Endothelial cell of umbilical vein (primary cell): ENCODE measurements around the gene GNB1. TPM values are rescaled to one million over a fixed set of nuclear protein-coding genes. Genes with fewer than 3 reads are reported as not detected.

Source experiments
- BruUV-seq: library from RNA; stranded (reverse); fragments of 400-500 nt; replicated peaks from 2 replicates; lab custom pipeline; 2021; lab: Mats Ljungman, UMichigan
- CTCF ChIA-PET: fragments of 300-600, 350-600 bp; sonication (Branson Sonifier 250); formaldehyde crosslinking; loops from one replicate; lab custom pipeline; 2021; ENCODE audit warnings: antibody characterized with exemption, inconsistent platforms; lab: Charles Lee
- POLR2A ChIA-PET: fragments of 300-600, 350-600 bp; sonication (Branson Sonifier 250); formaldehyde crosslinking; loops from one replicate; lab custom pipeline; 2021; ENCODE audit warnings: antibody characterized with exemption, inconsistent platforms; lab: Charles Lee
- DNase-seq: peaks from one replicate; pipeline ENCODE4 v3.0.0-alpha.2; 2011; ENCODE audit warnings: low read depth, low spot score
- FAIRE-seq: peaks from 2 replicates; lab custom pipeline; 2011; peaks lifted over from hg19 to GRCh38; lab: Jason Lieb, UNC
- H2AFZ ChIP-seq: 2 replicates; pipeline ENCODE4 v1.6.0; 2012; ENCODE audit warnings: low read depth, low read length, control low read depth, inconsistent platforms
- H3K27ac ChIP-seq: 2 replicates; pipeline ENCODE4 v1.5.1; 2011; ENCODE audit warnings: low read depth, mild to moderate bottlenecking, control low read depth, low read length, moderate library complexity; ENCODE audit not compliant: insufficient read depth
- H3K27me3 ChIP-seq, 2 experiments: 2 replicates each; pipeline versions ENCODE4 v1.6.0 to v1.6.1; 2011; ENCODE audit warnings: low read length in 2 of 2, mixed read lengths in 1 of 2; ENCODE audit not compliant: control insufficient read depth in 2 of 2, insufficient read depth in 2 of 2
- H3K36me3 ChIP-seq, 2 experiments: 2 replicates in 1 of 2; 3 replicates in 1 of 2; pipeline ENCODE4 v1.5.1; 2011; ENCODE audit warnings: low read length in 2 of 2, mild to moderate bottlenecking in 1 of 2, moderate library complexity in 1 of 2; ENCODE audit not compliant: control insufficient read depth in 2 of 2, insufficient read depth in 2 of 2; ENCODE audit errors: extremely low read depth in 1 of 2
- H3K4me1 ChIP-seq: 3 replicates; pipeline ENCODE4 v1.5.1; 2011; ENCODE audit warnings: mild to moderate bottlenecking, low read length; ENCODE audit not compliant: control insufficient read depth, insufficient read depth; ENCODE audit errors: extremely low read depth
- H3K4me2 ChIP-seq: 2 replicates; pipeline ENCODE4 v1.6.1; 2011; ENCODE audit warnings: low read length, control low read depth, mixed read lengths; ENCODE audit not compliant: insufficient read depth
- H3K4me3 ChIP-seq, 3 experiments: fragments of 200-600 bp in 1 of 3; sonication (generic), shearing (Covaris generic) in 1 of 3; replicated peaks in 1 of 3; 2 replicates each; pipeline ENCODE4 v1.5.1; 2011 to 2016; ENCODE audit warnings: control low read depth in 3 of 3, low read length in 3 of 3, mild to moderate bottlenecking in 2 of 3, inconsistent platforms in 1 of 3, low read depth in 1 of 3, moderate library complexity in 1 of 3; ENCODE audit not compliant: insufficient read depth in 1 of 3
- H3K79me2 ChIP-seq: 2 replicates; pipeline ENCODE4 v1.6.0; 2012; ENCODE audit warnings: low read length, inconsistent platforms; ENCODE audit not compliant: control insufficient read depth, insufficient read depth
- H3K9ac ChIP-seq: replicated peaks from 2 replicates; pipeline ENCODE3; 2011; ENCODE audit warnings: low read length, control low read depth; ENCODE audit not compliant: insufficient read depth; ENCODE audit errors: extremely low read depth
- H3K9me1 ChIP-seq: replicated peaks from 3 replicates; pipeline ENCODE4 v1.6.0; 2011; ENCODE audit warnings: mild to moderate bottlenecking, low read length; ENCODE audit not compliant: control insufficient read depth, insufficient read depth; ENCODE audit errors: extremely low read depth
- H3K9me3 ChIP-seq: replicated peaks from 2 replicates; pipeline ENCODE4 v1.5.1; 2012; ENCODE audit warnings: low read length, inconsistent platforms; ENCODE audit not compliant: control insufficient read depth, insufficient read depth
- H4K20me1 ChIP-seq: replicated peaks from 2 replicates; pipeline ENCODE3; 2011; ENCODE audit warnings: mild to moderate bottlenecking, low read length; ENCODE audit not compliant: control insufficient read depth, insufficient read depth; ENCODE audit errors: extremely low read depth
- EZH2 ChIP-seq: IDR thresholded peaks from 2 replicates; pipeline ENCODE4 v1.6.1; 2012; ENCODE audit warnings: borderline replicate concordance, low read depth, mild to moderate bottlenecking, moderate library complexity, low read length, inconsistent platforms; ENCODE audit not compliant: severe bottlenecking
- FOS ChIP-seq: IDR thresholded peaks from 2 replicates; pipeline ENCODE4 v1.6.1; 2011; ENCODE audit warnings: mild to moderate bottlenecking, low read length, moderate library complexity, borderline replicate concordance; ENCODE audit not compliant: insufficient read depth
- GATA2 ChIP-seq: IDR thresholded peaks from 2 replicates; pipeline ENCODE4 v1.7.0; 2011; ENCODE audit warnings: low read depth, mild to moderate bottlenecking, moderate library complexity, mixed read lengths, low read length; ENCODE audit not compliant: insufficient read length, insufficient read depth
- JUN ChIP-seq: IDR thresholded peaks from 2 replicates; pipeline ENCODE4 v1.6.1; 2011; ENCODE audit warnings: borderline replicate concordance, low read depth; ENCODE audit not compliant: insufficient read length, insufficient read depth
- MYC ChIP-seq: IDR thresholded peaks from one replicate; pipeline ENCODE4 v1.6.1; 2011; ENCODE audit warnings: mild to moderate bottlenecking, low read depth, low read length
- POLR2AphosphoS5 ChIP-seq: IDR thresholded peaks from 2 replicates; pipeline ENCODE4 v1.6.1; 2012; ENCODE audit warnings: low read depth, mild to moderate bottlenecking, control low read depth, low read length, moderate library complexity; ENCODE audit not compliant: insufficient read depth
- dilution Hi-C: fragments of 300-500 bp; cut with MboI; formaldehyde crosslinking; loops from one replicate; pipeline ENCODE4 v1.15.0; 2019; ENCODE audit warnings: low sequenced_read_pairs; ENCODE audit not compliant: extremely low pct_ligation_motif_present
- intact Hi-C: fragments of 100-400 bp; cut with micrococcal nuclease; formaldehyde crosslinking; loops from one replicate; pipeline ENCODE4 v1.10.0; 2022
- polyA plus RNA-seq, 4 experiments: library from polyadenylated mRNA; depleted of rRNA in 3 of 4; stranded (reverse) in 3 of 4; unstranded in 1 of 4; fragments of >200 nt; gene quantifications; 2 replicates each; pipeline versions ENCODE4 v1.2.1 to v1.2.3, GENCODE V29; 2011 to 2012; ENCODE audit warnings: missing spikeins in 1 of 4
- total RNA-seq: library from RNA; stranded (reverse); gene quantifications from 2 replicates; pipeline ENCODE4 v1.2.3, GENCODE V29; 2021
- TF ChIP-seq, protein P1 (sequence below), 2 donors: IDR thresholded peaks; 1 replicate in 1 of 2; 2 replicates in 1 of 2; pipeline ENCODE4 v1.5.1; 2011; ENCODE audit warnings: low read length in 2 of 2, mild to moderate bottlenecking in 2 of 2, moderate library complexity in 2 of 2, control low read depth in 1 of 2, inconsistent platforms in 1 of 2, low read depth in 1 of 2; ENCODE audit not compliant: insufficient read depth in 1 of 2; ENCODE audit errors: extremely low read depth in 1 of 2

Gene GNB1
- total and polyA plus RNA-seq, 2 donors (not counting 3 experiments of a cell fraction or from before 2014, with no cell fraction given): 501 to 529 TPM

DNA sequence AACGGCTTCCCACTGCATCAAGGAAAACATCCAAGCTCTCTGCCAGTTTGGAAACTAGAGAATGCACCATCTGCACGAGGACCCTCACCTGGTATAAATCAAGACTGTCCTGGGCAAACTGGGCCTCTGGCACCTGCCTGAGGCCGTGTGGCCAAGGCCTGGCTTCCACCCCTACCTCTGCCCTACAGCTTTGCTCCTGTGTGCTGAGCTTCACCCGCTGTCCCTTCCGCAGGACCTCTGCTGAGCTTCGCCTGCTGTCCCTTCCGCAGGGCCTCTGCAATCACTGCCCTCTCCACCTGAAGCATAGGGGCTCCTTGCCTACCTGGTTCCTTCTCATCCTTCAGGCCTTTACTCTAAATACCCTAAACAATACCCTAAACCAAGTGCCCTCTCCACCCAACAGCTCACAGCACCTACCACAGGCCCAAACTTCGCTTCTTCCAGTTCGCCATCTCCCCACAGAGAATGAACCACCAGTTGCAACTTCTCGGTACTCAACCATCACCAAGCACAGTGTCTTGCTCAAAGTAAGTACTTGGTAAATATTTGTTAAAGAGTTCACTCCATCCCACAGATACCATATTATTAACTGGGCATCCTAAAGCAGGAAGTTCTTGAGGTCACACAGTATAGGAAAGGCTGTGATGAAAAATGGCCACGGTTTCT is 18.4 kb downstream of the GNB1 start:
- dilution Hi-C loops (no loop called here), intact Hi-C loops (no loop called here)
- ChIA-PET CTCF (interaction anchor here (1.5 to 2.6 kb wide), 2 partner anchors 9 to 14 kb away, joined by 3 to 9 read pairs; no protein-coding TSS in a partner anchor), POLR2A (no interaction called here)
- Histone ChIP-seq H3K4me3 (no peak overlapping the region), H3K9me1 (no peaks in the 10 kb centered on the region), H3K36me3 (peaks cover 3 to 13% of the 10 kb centered on the region in 2 experiments), H3K4me2 (no peak overlapping the region), H4K20me1 (peaks cover 14% of the 10 kb centered on the region), H3K79me2 (peaks cover 99% of the 10 kb centered on the region), H3K27me3 (no peaks in the 10 kb centered on the region), H2AFZ (no peak overlapping the region), H3K4me1 (peaks cover 3% of the 10 kb centered on the region), H3K9me3 (no peaks in the 10 kb centered on the region), H3K9ac (no peak overlapping the region), H3K27ac (no peak overlapping the region)
- no peak for DNase-seq
- no peak for FAIRE-seq
- no TSS peak for BruUV-seq
- TF ChIP-seq FOS: no peak
- TF ChIP-seq JUN: no peak
- TF ChIP-seq MYC: no peak
- TF ChIP-seq POLR2AphosphoS5: no peak
- TF ChIP-seq, protein P1, sequence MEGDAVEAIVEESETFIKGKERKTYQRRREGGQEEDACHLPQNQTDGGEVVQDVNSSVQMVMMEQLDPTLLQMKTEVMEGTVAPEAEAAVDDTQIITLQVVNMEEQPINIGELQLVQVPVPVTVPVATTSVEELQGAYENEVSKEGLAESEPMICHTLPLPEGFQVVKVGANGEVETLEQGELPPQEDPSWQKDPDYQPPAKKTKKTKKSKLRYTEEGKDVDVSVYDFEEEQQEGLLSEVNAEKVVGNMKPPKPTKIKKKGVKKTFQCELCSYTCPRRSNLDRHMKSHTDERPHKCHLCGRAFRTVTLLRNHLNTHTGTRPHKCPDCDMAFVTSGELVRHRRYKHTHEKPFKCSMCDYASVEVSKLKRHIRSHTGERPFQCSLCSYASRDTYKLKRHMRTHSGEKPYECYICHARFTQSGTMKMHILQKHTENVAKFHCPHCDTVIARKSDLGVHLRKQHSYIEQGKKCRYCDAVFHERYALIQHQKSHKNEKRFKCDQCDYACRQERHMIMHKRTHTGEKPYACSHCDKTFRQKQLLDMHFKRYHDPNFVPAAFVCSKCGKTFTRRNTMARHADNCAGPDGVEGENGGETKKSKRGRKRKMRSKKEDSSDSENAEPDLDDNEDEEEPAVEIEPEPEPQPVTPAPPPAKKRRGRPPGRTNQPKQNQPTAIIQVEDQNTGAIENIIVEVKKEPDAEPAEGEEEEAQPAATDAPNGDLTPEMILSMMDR (IDR thresholded peaks at IDR 0.05; ENCODE audit: extremely low read depth in 1 of 2, insufficient read depth in 1 of 2, low read depth in 1 of 2, low read length in 2 of 2): no peak
- TF ChIP-seq GATA2: no peak
- TF ChIP-seq EZH2: no peak
